GM23248 (cell line): ENCODE measurements around the gene KIF5B. TPM values are rescaled to one million over a fixed set of nuclear protein-coding genes. Genes with fewer than 3 reads are reported as not detected.
"Not testable (repeated sequence)": the region's sequence is repeated elsewhere in the genome, so short reads cannot be mapped to it uniquely, and the experiment has no call there.

ENCODE experiments used
- DNase-seq: peaks from one replicate; pipeline ENCODE4 v3.0.0-alpha.2; 2015
- H2AFZ ChIP-seq: fragments of 200-600 bp; sonication (generic); 2 replicates; pipeline ENCODE4 v1.6.1; 2016; ENCODE audit warnings: antibody characterized with exemption
- H3F3A ChIP-seq: fragments of 200-600 bp; sonication (generic); 2 replicates; pipeline ENCODE4 v1.6.1; 2016; ENCODE audit warnings: mild to moderate bottlenecking, antibody characterized with exemption, mixed run types; ENCODE audit not compliant: insufficient read depth
- H3K27ac ChIP-seq: fragments of 200-600 bp; sonication (generic); 2 replicates; pipeline ENCODE4 v1.5.1; 2016; ENCODE audit warnings: mild to moderate bottlenecking
- H3K27me3 ChIP-seq: fragments of 200-600 bp; sonication (generic); replicated peaks from 2 replicates; pipeline ENCODE4 v1.6.1; 2016; ENCODE audit warnings: mild to moderate bottlenecking; ENCODE audit not compliant: insufficient read depth
- H3K36me3 ChIP-seq: fragments of 200-600 bp; sonication (generic); 2 replicates; pipeline ENCODE4 v1.6.1; 2016; ENCODE audit warnings: low read depth, mild to moderate bottlenecking
- H3K4me1 ChIP-seq: fragments of 200-600 bp; sonication (generic); 2 replicates; pipeline ENCODE4 v1.6.1; 2016; ENCODE audit warnings: mild to moderate bottlenecking; ENCODE audit not compliant: insufficient read depth
- H3K4me2 ChIP-seq: fragments of 200-600 bp; sonication (generic); one replicate; pipeline ENCODE4 v1.6.1; 2016; ENCODE audit warnings: mild to moderate bottlenecking; ENCODE audit not compliant: unreplicated experiment
- H3K4me3 ChIP-seq: fragments of 200-600 bp; sonication (generic); 2 replicates; pipeline ENCODE4 v1.5.1; 2016; ENCODE audit warnings: mild to moderate bottlenecking
- H3K79me2 ChIP-seq: fragments of 200-600 bp; sonication (generic); 2 replicates; pipeline ENCODE4 v1.6.1; 2016; ENCODE audit warnings: mild to moderate bottlenecking; ENCODE audit not compliant: insufficient read depth
- H3K9ac ChIP-seq: fragments of 200-600 bp; sonication (generic); 2 replicates; pipeline ENCODE4 v1.6.1; 2016; ENCODE audit warnings: mild to moderate bottlenecking
- H3K9me2 ChIP-seq: fragments of 200-600 bp; sonication (generic); 2 replicates; pipeline ENCODE4 v1.6.1; 2016; ENCODE audit warnings: mixed run types, mild to moderate bottlenecking, moderate library complexity; ENCODE audit not compliant: insufficient read depth
- H3K9me3 ChIP-seq: fragments of 200-600 bp; sonication (generic); one replicate; pipeline ENCODE4 v1.6.1; 2017; ENCODE audit warnings: low read depth
- H4K20me1 ChIP-seq: fragments of 200-600 bp; sonication (generic); 2 replicates; pipeline ENCODE4 v1.6.0; 2016; ENCODE audit not compliant: insufficient read depth
- EZH2 ChIP-seq: fragments of 200-600 bp; sonication (generic); IDR thresholded peaks from 2 replicates; pipeline ENCODE4 v1.6.1; 2018; ENCODE audit warnings: antibody characterized with exemption, mild to moderate bottlenecking; ENCODE audit not compliant: insufficient read depth, poor library complexity, severe bottlenecking
- EZH2phosphoT487 ChIP-seq: fragments of 200-600 bp; sonication (generic); IDR thresholded peaks from 2 replicates; pipeline ENCODE4 v1.6.1; 2018; ENCODE audit warnings: antibody characterized with exemption, moderate library complexity, mild to moderate bottlenecking, low read depth; ENCODE audit not compliant: insufficient read depth
- WGBS, 2 experiments: methylation state at CpG; one replicate each; pipeline ENCODE4 v1.1.6; 2015 to 2017; ENCODE audit warnings: low lambda C conversion rate in 2 of 2, low coverage in 1 of 2; ENCODE audit errors: missing lambda C conversion rate in 2 of 2; 5-methylcytosine and 5-hydroxymethylcytosine counted together
- in situ Hi-C: fragments of 300-500 bp; cut with MboI; formaldehyde crosslinking; loops from 2 replicates; pipeline ENCODE4 v1.15.0; 2020
- polyA plus RNA-seq: library from polyadenylated mRNA; unstranded; fragments of >200 nt; fragmentation: Nextera tagmentation; extraction: Ambion mirVana; gene quantifications from 2 replicates; pipeline ENCODE4 v1.2.1, GENCODE V29; 2016
- total RNA-seq: library from RNA; depleted of rRNA; stranded (reverse); fragments of >200 nt; shearing (Covaris generic); gene quantifications from 2 replicates; pipeline ENCODE4 v1.2.3, GENCODE V29; 2014

The KIF5B gene
- total and polyA plus RNA-seq, 2 experiments from 2014 or later = 81.5 to 133 TPM

- H3K79me2 ChIP-seq = peaks cover 100% of the 10 kb centered on the region
- in situ Hi-C loops = no loop called here
- TF ChIP-seq EZH2 = no peak
- no peak for TF ChIP-seq EZH2phosphoT487
- H3K9ac ChIP-seq = no peak overlapping the region
- peaks cover 52% of the 10 kb centered on the region for H4K20me1 ChIP-seq
- H2AFZ ChIP-seq = no peak overlapping the region
- peak; percentile 65 for DNase-seq
- peak overlapping the region; percentile 19 for H3K4me2 ChIP-seq
- H3F3A ChIP-seq = peaks cover 57% of the 10 kb centered on the region
- H3K9me2 ChIP-seq = no peaks in the 10 kb centered on the region
- peak overlapping the region; percentile 43 for H3K27ac ChIP-seq
- peaks cover 67% of the 10 kb centered on the region for H3K4me1 ChIP-seq
- no peaks in the 10 kb centered on the region for H3K9me3 ChIP-seq
- no peaks in the 10 kb centered on the region for H3K27me3 ChIP-seq
- whole genome bisulfite sequencing, 2 experiments = 39 to 43% methylated on average over 4 of the region's 4 CpGs
- peak overlapping the region; percentile 28; the same call in 1 of the 2 replicates for H3K4me3 ChIP-seq
- peaks cover 40% of the 10 kb centered on the region for H3K36me3 ChIP-seq
Measured at GRCh38 chr10:32049113-32049512, 7.1 kb downstream of the KIF5B start.

DNA sequence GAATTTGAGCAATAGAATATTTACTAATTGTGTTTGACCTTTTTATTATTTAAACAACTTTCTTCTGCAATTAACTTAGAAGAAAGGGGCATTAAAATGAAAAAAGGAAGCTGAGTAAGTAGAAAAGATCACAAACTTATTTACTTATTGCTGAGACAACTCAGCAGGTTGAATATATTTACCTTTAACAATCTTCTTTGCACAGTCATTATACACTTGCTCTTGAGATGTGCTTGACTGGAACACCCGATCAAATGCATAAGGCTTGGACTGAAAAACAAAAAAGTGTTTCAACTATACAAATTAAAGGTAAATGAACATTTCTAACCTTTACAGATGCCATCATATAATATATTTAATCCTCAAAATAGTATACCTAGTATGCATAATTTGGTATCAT lies 7.9 kb downstream of the KIF5B start:
- Histone ChIP-seq H3K9me2 (no peaks in the 10 kb centered on the region), H3K4me1 (peaks cover 61% of the 10 kb centered on the region), H3K36me3 (peaks cover 49% of the 10 kb centered on the region), H3K27ac (no peak overlapping the region), H3K9ac (no peak overlapping the region), H3K79me2 (peaks cover 100% of the 10 kb centered on the region), H3K27me3 (no peaks in the 10 kb centered on the region), H4K20me1 (peaks cover 51% of the 10 kb centered on the region), H3F3A (peaks cover 60% of the 10 kb centered on the region), H3K4me2 (peak overlapping the region; percentile 19), H3K9me3 (no peaks in the 10 kb centered on the region), H2AFZ (no peak overlapping the region), H3K4me3 (no peak overlapping the region)
- TF ChIP-seq EZH2 = no peak
- no peak for TF ChIP-seq EZH2phosphoT487
- WGBS, 2 experiments = 96% methylated on average over 1 of the region's 1 CpG
- no peak for DNase-seq
- in situ Hi-C loops = no loop called here

GRCh38 chr10:32047881-32048280 lies 8.3 kb downstream of the KIF5B start:
- no peak overlapping the region for H3K4me3 ChIP-seq
- TF ChIP-seq EZH2 (no peak), EZH2phosphoT487 (no peak)
- H3K4me1 ChIP-seq = peaks cover 61% of the 10 kb centered on the region
- peaks cover 52% of the 10 kb centered on the region for H3K36me3 ChIP-seq
- H3K79me2 ChIP-seq = peaks cover 100% of the 10 kb centered on the region
- no peak overlapping the region for H3K4me2 ChIP-seq
- no peaks in the 10 kb centered on the region for H3K9me3 ChIP-seq
- peaks cover 51% of the 10 kb centered on the region for H4K20me1 ChIP-seq
- H3F3A ChIP-seq = peaks cover 64% of the 10 kb centered on the region
- no peaks in the 10 kb centered on the region for H3K27me3 ChIP-seq
- no peaks in the 10 kb centered on the region for H3K9me2 ChIP-seq
- no peak for DNase-seq
- in situ Hi-C loops = no loop called here
- no peak overlapping the region for H3K27ac ChIP-seq
- H2AFZ ChIP-seq = no peak overlapping the region
- no peak overlapping the region for H3K9ac ChIP-seq

- Histone ChIP-seq H3K9me3 (no peaks in the 10 kb centered on the region), H4K20me1 (peaks cover 34% of the 10 kb centered on the region), H3K9me2 (no peaks in the 10 kb centered on the region), H3K4me1 (peaks cover 60% of the 10 kb centered on the region), H3K4me2 (no peak overlapping the region), H3K79me2 (peaks cover 99% of the 10 kb centered on the region), H3K27me3 (no peaks in the 10 kb centered on the region), H2AFZ (no peak overlapping the region), H3K27ac (no peak overlapping the region), H3K4me3 (no peak overlapping the region), H3F3A (peaks cover 67% of the 10 kb centered on the region), H3K36me3 (peaks cover 52% of the 10 kb centered on the region), H3K9ac (no peak overlapping the region)
- 99 to 100% methylated on average over 3 of the region's 3 CpGs for WGBS, 2 experiments
- no peak for DNase-seq
- no peak for TF ChIP-seq EZH2phosphoT487
- TF ChIP-seq EZH2 = no peak
- in situ Hi-C loops = no loop called here
Measured at GRCh38 chr10:32046151-32046550, 10.1 kb downstream of the KIF5B start.

GRCh38 chr10:32042730-32043129 lies 13.5 kb downstream of the KIF5B start:
- H3F3A ChIP-seq = peaks cover 52% of the 10 kb centered on the region
- H3K9me2 ChIP-seq, H2AFZ ChIP-seq, in situ Hi-C loops, H3K4me3 ChIP-seq, H3K9me3 ChIP-seq, H3K27me3 ChIP-seq: not testable (repeated sequence)
- peak overlapping the region; percentile 43 for H3K9ac ChIP-seq
- DNase-seq = peak; percentile 87
- peak overlapping the region; percentile 49 for H3K4me2 ChIP-seq
- H3K79me2 ChIP-seq = peaks cover 99% of the 10 kb centered on the region
- WGBS, 2 experiments = 43 to 50% methylated on average over 8 of the region's 8 CpGs
- peaks cover 72% of the 10 kb centered on the region for H3K36me3 ChIP-seq
- peaks cover 15% of the 10 kb centered on the region; the same call in 1 of the 2 replicates for H4K20me1 ChIP-seq
- peaks cover 48% of the 10 kb centered on the region for H3K4me1 ChIP-seq
- H3K27ac ChIP-seq = peak overlapping the region; percentile 85
